ENCODE measurements around the gene DGKA.
"Not testable (repeated sequence)": the region's sequence is repeated elsewhere in the genome, so short reads cannot be mapped to it uniquely, and the experiment has no call there.

Gene DGKA

GRCh38 chr12:55999999-56000540, 69.1 kb downstream of the DGKA start:
- not testable (repeated sequence) for DNase-seq

GRCh38 chr12:56001487-56002100, 70.6 kb downstream of the DGKA start:
- no peak for DNase-seq

- DNase-seq: not testable (repeated sequence)
Measured at GRCh38 chr12:56003376-56003775, 72.4 kb downstream of the DGKA start.
